Left ventricle myocardium inferior (tissue), 1 donor: Measurements from ENCODE around the gene TBATA. TPM values are rescaled to one million over a fixed set of nuclear protein-coding genes. Genes with fewer than 3 reads are reported as not detected.

ENCODE experiments used
- DNase-seq: peaks from one replicate; pipeline ENCODE4 v3.0.0-alpha.2; 2020
- H3K27ac ChIP-seq: fragments of 200-600 bp; replicated peaks from 2 replicates; pipeline ENCODE4 v1.8.0; 2021
- H3K27me3 ChIP-seq: fragments of 200-600 bp; 2 replicates; pipeline ENCODE4 v1.8.0; 2021; ENCODE audit warnings: low read depth
- H3K36me3 ChIP-seq: fragments of 200-600 bp; 2 replicates; pipeline ENCODE4 v1.8.0; 2021
- H3K4me1 ChIP-seq: fragments of 200-600 bp; 2 replicates; pipeline ENCODE4 v1.8.0; 2021
- H3K4me3 ChIP-seq: fragments of 200-600 bp; 2 replicates; pipeline ENCODE4 v1.8.0; 2021; ENCODE audit warnings: mild to moderate bottlenecking, moderate library complexity
- H3K9me3 ChIP-seq: fragments of 200-600 bp; replicated peaks from 2 replicates; pipeline ENCODE4 v1.8.0; 2021
- CTCF ChIP-seq: fragments of 200-600 bp; IDR thresholded peaks from 2 replicates; pipeline ENCODE4 v1.8.0; 2021; ENCODE audit warnings: antibody characterized with exemption, mild to moderate bottlenecking, borderline replicate concordance
- intact Hi-C: fragments of 100-400 bp; cut with micrococcal nuclease; formaldehyde crosslinking; loops from one replicate; pipeline ENCODE4 v1.11.0; 2022
- total RNA-seq: library from RNA; stranded (reverse); fragmentation: NEBNext Ultra II Directional; extraction: Animal tissue kit (Norgen Biotek cat#: 25700); gene quantifications from one replicate; pipeline ENCODE4 v1.2.1, GENCODE V29; 2021
- donor health status: DM: no; HTN: yes; CAD: no; lungs with severe emphysema.

Gene TBATA
- total RNA-seq, 1 donor from 2014 or later = not detected

- no peaks in the 10 kb centered on the region for H3K9me3 ChIP-seq
- H3K27ac ChIP-seq = no peak overlapping the region
- H3K36me3 ChIP-seq = no peaks in the 10 kb centered on the region
- H3K27me3 ChIP-seq = no peaks in the 10 kb centered on the region
- H3K4me1 ChIP-seq = peaks cover 7% of the 10 kb centered on the region
- TF ChIP-seq CTCF = no peak
- H3K4me3 ChIP-seq = no peak overlapping the region
- intact Hi-C loops = no loop called here
- no peak for DNase-seq
These were observed 7.9 kb downstream of the TBATA start for GRCh38 chr10:70777063-70777875.

GRCh38 chr10:70776455-70777005, 8.6 kb downstream of the TBATA start:
- intact Hi-C loops = no loop called here
- Histone ChIP-seq H3K27me3 (no peaks in the 10 kb centered on the region), H3K4me1 (peaks cover 7% of the 10 kb centered on the region), H3K9me3 (no peaks in the 10 kb centered on the region), H3K36me3 (no peaks in the 10 kb centered on the region), H3K4me3 (no peak overlapping the region), H3K27ac (no peak overlapping the region)
- no peak for TF ChIP-seq CTCF
- no peak for DNase-seq

- H3K4me3 ChIP-seq = no peak overlapping the region
- no peak overlapping the region for H3K27ac ChIP-seq
- TF ChIP-seq CTCF = no peak
- H3K36me3 ChIP-seq = no peaks in the 10 kb centered on the region
- H3K9me3 ChIP-seq = no peaks in the 10 kb centered on the region
- intact Hi-C loops = no loop called here
- no peaks in the 10 kb centered on the region for H3K27me3 ChIP-seq
- peaks cover 7% of the 10 kb centered on the region for H3K4me1 ChIP-seq
- no peak for DNase-seq
These were observed 9.3 kb downstream of the TBATA start for GRCh38 chr10:70775679-70776454.

- TF ChIP-seq CTCF = no peak
- no peaks in the 10 kb centered on the region for H3K36me3 ChIP-seq
- H3K4me1 ChIP-seq = peaks cover 7% of the 10 kb centered on the region
- DNase-seq = no peak
- H3K9me3 ChIP-seq = no peaks in the 10 kb centered on the region
- H3K27ac ChIP-seq = no peak overlapping the region
- no peaks in the 10 kb centered on the region for H3K27me3 ChIP-seq
- no peak overlapping the region for H3K4me3 ChIP-seq
- intact Hi-C loops = no loop called here
These were observed 10.1 kb downstream of the TBATA start for GRCh38 chr10:70774810-70775678.
